IPS-20b (cell line): ENCODE data around the gene SNX24.

Source experiments
- H3K27ac ChIP-seq: one replicate; pipeline ENCODE4 v1.5.1; 2013; ENCODE audit warnings: low read length
- H3K27me3 ChIP-seq: 2 replicates; pipeline ENCODE4 v1.6.1; 2013; ENCODE audit warnings: mild to moderate bottlenecking, low read length, inconsistent platforms; ENCODE audit not compliant: insufficient read depth
- H3K36me3 ChIP-seq: 2 replicates; pipeline ENCODE4 v1.6.1; 2013; ENCODE audit warnings: low read depth, mild to moderate bottlenecking, inconsistent platforms, low read length, moderate library complexity; ENCODE audit not compliant: insufficient read depth
- H3K4me1 ChIP-seq: 2 replicates; pipeline ENCODE4 v1.6.1; 2013; ENCODE audit warnings: mild to moderate bottlenecking, control low read depth, inconsistent platforms, low read length, moderate library complexity; ENCODE audit not compliant: insufficient read depth
- H3K4me3 ChIP-seq: 2 replicates; pipeline ENCODE4 v1.5.1; 2013; ENCODE audit warnings: mild to moderate bottlenecking, low read length, inconsistent platforms
- H3K9ac ChIP-seq: 2 replicates; pipeline ENCODE4 v1.6.1; 2013; ENCODE audit warnings: low read depth, mild to moderate bottlenecking, inconsistent platforms, low read length, moderate library complexity
- H3K9me3 ChIP-seq: 2 replicates; pipeline ENCODE4 v1.6.1; 2013; ENCODE audit warnings: mild to moderate bottlenecking, low read depth, low read length, inconsistent platforms; ENCODE audit not compliant: insufficient read depth

Gene SNX24

DNA sequence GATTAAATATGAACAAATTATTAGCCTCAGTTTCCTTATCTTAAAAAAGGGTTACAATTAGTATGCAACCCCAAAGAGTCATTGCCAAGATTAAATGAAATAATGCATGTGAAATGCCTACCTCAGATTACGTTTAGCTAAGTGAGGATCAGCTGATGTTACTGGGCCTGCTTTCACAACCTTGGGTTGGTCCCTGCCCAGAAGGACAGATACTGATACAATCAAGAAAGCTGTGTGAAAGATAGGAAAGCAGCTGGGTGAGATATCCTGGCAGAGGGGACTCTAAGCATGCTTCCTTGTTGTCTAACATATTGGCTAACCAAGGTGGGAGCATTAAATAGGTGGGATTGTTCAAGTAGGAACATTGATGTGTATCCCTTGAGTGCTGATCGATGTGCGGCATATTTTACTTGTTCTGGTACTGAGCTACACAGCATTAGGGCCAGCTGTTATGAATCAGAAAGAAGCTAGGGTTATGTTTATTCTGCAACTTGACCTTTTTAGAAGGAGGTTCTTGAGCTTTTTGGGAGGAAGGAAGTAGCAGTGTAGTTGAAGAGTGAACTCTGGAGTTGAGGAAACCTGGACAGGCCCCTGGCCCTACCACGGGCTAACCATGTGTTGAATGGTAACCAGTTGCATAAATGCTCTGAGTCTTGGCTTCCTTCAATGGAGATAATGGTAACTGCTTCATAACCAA, 28.9 kb downstream of the SNX24 start:
- peaks cover 13% of the 10 kb centered on the region for H3K4me1 ChIP-seq
- no peaks in the 10 kb centered on the region for H3K27me3 ChIP-seq
- H3K36me3 ChIP-seq: no peaks in the 10 kb centered on the region
- no peak overlapping the region for H3K9ac ChIP-seq
- H3K9me3 ChIP-seq: no peaks in the 10 kb centered on the region
- no peak overlapping the region for H3K27ac ChIP-seq
- H3K4me3 ChIP-seq: no peak overlapping the region

DNA sequence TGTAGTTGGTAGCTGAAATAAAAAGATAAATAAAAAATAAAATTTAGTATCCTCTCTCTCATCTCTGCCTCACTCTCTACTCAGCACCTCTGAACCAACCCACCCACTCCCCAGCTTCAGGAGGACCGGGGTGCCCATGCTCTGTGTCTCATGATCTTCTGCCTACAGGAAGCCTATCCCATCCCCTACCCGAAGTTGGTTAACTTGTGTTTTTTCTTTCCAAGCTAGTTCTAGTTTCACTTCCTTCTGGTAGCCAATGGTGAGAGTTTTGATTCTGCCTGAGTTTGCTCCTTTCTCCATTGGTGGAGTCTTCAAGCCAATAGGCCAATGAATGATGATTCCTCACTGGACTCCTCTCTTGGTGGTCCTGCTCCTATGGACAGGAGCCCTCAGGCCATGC, 32.1 kb downstream of the SNX24 start:
- Histone ChIP-seq H3K4me3 (no peak overlapping the region), H3K9me3 (no peaks in the 10 kb centered on the region), H3K27ac (no peak overlapping the region), H3K9ac (no peak overlapping the region), H3K27me3 (no peaks in the 10 kb centered on the region), H3K36me3 (no peaks in the 10 kb centered on the region), H3K4me1 (no peaks in the 10 kb centered on the region)

DNA sequence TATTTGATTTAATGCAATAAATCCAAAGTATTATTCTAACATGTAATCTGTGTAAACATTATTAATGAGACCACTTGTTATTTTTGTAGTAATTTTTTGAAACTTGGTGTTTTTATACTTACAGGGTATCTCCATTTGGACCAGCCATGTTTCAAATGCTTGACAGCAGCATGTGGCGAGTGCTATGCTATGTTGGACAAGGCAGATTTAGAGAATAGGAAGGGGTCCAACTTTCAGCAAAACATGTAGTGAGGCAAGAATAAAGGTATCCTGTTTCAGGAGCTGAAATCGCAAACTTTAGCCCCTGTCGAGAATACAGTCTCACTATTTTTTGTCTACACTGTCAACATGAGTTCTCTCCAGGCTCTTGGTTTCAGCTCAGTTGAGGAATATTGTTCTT, 33.7 kb downstream of the SNX24 start:
- Histone ChIP-seq H3K9ac (no peak overlapping the region), H3K27ac (no peak overlapping the region), H3K4me3 (no peak overlapping the region), H3K27me3 (no peaks in the 10 kb centered on the region), H3K4me1 (no peaks in the 10 kb centered on the region), H3K9me3 (no peaks in the 10 kb centered on the region), H3K36me3 (no peaks in the 10 kb centered on the region)

DNA sequence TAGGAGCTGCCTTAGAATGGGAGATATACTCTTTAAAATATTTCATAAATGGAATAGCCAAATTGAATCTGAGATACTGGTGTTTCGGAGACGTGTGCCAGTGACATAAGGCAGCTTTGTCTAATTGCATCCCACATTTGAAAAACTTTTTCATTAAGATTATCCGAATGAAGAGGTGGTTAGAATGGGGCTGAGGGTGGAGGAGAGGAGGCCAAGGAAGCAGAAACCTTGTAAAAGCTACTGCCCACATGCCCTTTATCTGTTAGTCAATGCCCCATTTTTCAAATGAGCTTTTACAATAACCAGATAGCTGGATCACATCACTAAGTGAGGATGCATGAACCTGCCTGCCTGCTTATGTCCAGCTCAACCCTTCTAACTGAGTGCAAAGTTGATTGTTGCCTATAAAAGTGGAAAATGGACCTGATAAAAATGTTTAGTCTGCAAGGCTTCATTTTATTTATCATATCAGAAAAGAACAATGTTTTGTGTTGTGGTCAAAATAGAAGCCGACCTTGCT, 34.8 kb downstream of the SNX24 start:
- H3K27ac ChIP-seq: no peak overlapping the region
- no peaks in the 10 kb centered on the region for H3K36me3 ChIP-seq
- no peak overlapping the region for H3K4me3 ChIP-seq
- H3K9ac ChIP-seq: no peak overlapping the region
- H3K4me1 ChIP-seq: no peaks in the 10 kb centered on the region; the same call in 1 of the 2 replicates
- H3K9me3 ChIP-seq: no peaks in the 10 kb centered on the region
- H3K27me3 ChIP-seq: no peaks in the 10 kb centered on the region

DNA sequence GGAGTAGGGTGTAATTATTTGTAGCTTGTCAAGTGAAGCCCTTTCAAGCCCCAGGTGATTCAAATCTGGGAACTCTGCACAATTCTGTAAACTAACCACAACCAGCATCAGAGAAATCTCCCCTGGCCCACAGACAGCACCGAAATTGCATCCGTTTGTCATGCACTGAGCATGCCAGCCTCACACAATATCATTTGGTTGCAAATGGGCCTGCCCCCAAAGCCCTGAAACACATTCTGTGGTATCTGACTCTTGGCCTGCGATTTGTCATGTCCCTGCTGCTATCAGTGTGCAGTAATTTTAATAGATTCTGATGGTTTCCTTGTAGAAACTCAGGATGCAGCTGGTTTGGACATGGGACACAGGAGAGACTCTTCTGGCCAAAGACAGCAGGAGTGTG, 35.3 kb downstream of the SNX24 start:
- no peaks in the 10 kb centered on the region for H3K36me3 ChIP-seq
- H3K9me3 ChIP-seq: no peaks in the 10 kb centered on the region
- no peaks in the 10 kb centered on the region for H3K27me3 ChIP-seq
- H3K4me1 ChIP-seq: no peaks in the 10 kb centered on the region; the same call in 1 of the 2 replicates
- H3K27ac ChIP-seq: no peak overlapping the region
- no peak overlapping the region for H3K4me3 ChIP-seq
- H3K9ac ChIP-seq: no peak overlapping the region

DNA sequence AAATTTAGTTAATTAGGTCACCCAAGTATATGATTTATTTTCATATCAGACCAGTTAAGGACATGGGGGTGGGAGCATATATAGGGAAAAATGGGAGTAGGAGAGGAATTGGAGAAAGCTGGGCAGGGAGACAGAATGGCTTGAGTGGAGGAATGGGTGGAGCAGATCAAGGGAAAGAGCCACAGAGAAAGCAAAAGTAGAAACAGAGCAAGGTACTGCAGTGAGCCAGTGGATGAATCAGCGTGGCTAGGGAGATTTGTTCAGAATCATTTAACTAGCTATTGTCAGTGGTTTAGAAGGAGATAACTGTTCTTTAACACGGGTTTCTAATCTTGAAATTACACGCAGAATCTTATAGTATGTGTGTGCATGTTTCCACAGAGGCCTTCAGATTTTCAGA, 37.4 kb downstream of the SNX24 start:
- Histone ChIP-seq H3K27ac (no peak overlapping the region), H3K4me1 (no peaks in the 10 kb centered on the region; the same call in 1 of the 2 replicates), H3K4me3 (no peak overlapping the region), H3K9ac (no peak overlapping the region), H3K9me3 (no peaks in the 10 kb centered on the region), H3K27me3 (no peaks in the 10 kb centered on the region), H3K36me3 (no peaks in the 10 kb centered on the region)

DNA sequence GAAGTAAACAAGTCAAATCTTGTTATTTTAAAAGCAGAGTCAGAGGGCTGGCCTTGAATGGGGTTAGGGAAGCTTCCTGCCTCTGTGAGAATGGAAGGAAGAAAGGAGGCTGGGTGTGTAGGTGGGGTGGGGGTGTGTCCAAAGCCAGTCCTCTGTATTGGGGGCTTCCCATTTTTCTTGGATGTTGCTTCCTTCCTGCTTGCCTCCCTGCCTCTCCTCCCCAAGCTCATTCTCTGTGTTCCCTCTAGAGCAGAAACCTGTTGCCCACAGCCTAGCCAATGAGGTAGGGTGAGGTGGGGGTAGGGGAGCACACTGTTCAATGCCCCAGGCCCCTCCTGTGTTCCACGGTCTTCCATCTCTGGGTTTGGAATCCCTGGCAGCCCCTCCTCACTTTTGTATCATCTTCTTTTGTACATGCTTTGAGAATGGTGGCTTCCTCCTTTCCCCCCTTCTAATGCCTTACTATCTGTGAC, 39.7 kb downstream of the SNX24 start:
- Histone ChIP-seq H3K4me1 (no peaks in the 10 kb centered on the region; the same call in 1 of the 2 replicates), H3K9ac (no peak overlapping the region), H3K27me3 (no peaks in the 10 kb centered on the region), H3K27ac (no peak overlapping the region), H3K9me3 (no peaks in the 10 kb centered on the region), H3K4me3 (no peak overlapping the region), H3K36me3 (no peaks in the 10 kb centered on the region)

DNA sequence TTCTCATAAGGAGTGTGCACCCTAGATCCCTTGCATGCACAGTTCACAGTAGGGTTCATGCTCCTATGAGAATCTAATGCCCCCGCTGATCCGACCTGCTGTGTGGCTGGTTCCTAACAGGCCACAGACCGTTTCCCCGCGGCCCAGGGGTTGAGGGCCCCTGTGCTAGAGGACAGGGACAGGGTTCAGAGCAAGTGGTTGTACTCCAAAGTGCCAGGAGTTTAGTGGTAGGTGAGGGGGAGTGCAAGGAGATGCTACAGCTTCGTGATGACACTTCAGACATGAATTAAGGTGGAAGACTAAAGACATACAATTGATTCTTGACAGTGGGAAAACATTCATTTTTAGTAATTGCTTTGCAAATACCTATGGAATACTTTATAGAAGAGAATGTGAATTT, 40.5 kb downstream of the SNX24 start:
- no peaks in the 10 kb centered on the region for H3K36me3 ChIP-seq
- H3K4me1 ChIP-seq: no peaks in the 10 kb centered on the region; the same call in 1 of the 2 replicates
- no peaks in the 10 kb centered on the region for H3K9me3 ChIP-seq
- H3K4me3 ChIP-seq: no peak overlapping the region
- no peaks in the 10 kb centered on the region for H3K27me3 ChIP-seq
- H3K27ac ChIP-seq: no peak overlapping the region
- H3K9ac ChIP-seq: no peak overlapping the region

DNA sequence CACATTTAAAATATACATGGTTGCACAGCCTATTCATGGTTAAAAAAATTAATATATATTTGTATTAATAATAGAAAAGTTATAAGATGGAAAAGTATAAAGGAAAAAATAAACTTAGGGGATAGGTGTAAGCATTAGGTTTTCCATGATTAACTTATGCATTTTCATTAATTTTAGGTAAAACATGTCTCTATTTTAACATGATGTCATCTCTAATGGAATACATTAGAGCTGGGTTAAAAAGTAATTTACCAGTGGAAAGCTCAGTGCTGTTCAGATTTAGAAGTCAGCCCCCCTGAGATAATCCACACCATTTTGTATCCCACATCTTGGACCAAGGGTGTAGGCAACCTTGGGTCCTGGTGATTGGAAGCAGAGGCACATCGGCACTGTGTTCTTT, 49.7 kb downstream of the SNX24 start:
- Histone ChIP-seq H3K4me3 (no peak overlapping the region), H3K27ac (no peak overlapping the region), H3K9ac (no peak overlapping the region), H3K4me1 (no peaks in the 10 kb centered on the region), H3K27me3 (no peaks in the 10 kb centered on the region), H3K36me3 (no peaks in the 10 kb centered on the region), H3K9me3 (no peaks in the 10 kb centered on the region)

DNA sequence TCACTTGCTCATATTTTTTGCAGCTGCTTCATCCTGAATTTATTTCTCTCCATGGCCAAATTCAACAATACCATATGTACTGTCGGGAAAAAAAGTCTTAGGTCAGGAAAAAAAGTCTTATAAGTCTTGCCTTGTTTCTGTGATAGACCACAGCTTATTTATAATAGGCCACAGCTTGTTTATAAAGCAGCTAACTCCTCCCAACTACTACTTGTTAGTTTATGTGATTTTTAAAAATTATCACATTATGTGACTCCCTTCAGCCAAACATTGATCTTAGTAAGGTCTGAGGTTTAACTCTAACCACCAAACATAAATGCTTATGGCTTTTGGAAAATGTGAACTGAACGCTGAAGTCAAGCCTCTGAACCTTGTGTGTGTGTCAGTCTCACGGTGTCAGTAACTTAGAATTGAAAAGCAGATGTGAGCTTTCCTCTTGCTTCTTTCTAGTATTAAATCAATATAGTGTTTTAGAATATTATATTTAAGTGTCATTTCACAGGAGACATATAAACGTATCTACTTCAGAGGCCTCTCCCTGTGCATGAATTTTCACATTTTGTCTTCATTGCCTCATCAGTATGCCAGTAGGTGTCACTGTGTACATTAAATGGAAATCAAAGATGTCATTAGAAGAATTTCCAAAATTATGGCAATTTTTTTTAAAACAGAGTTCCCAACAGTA, 51.3 kb downstream of the SNX24 start:
- Histone ChIP-seq H3K27ac (no peak overlapping the region), H3K4me3 (no peak overlapping the region), H3K36me3 (no peaks in the 10 kb centered on the region), H3K4me1 (no peaks in the 10 kb centered on the region), H3K9ac (no peak overlapping the region), H3K9me3 (no peaks in the 10 kb centered on the region), H3K27me3 (no peaks in the 10 kb centered on the region)

DNA sequence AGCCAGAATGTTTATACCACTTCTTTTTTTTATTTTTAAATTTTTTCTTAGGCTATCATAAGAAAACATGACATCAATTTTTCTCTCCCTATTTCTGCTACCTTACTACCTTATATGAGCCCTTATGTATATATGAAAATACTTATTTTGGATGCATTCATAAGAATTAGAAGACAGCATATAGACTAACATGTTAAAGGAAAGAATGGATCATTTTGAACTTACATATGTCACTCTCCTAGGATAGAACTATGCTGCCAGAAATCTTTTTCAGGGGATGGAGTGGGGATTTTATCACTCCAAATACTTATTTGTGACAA, 51.8 kb downstream of the SNX24 start:
- H3K9me3 ChIP-seq: no peaks in the 10 kb centered on the region
- no peak overlapping the region for H3K27ac ChIP-seq
- no peak overlapping the region for H3K9ac ChIP-seq
- no peaks in the 10 kb centered on the region for H3K27me3 ChIP-seq
- no peak overlapping the region for H3K4me3 ChIP-seq
- H3K36me3 ChIP-seq: no peaks in the 10 kb centered on the region
- H3K4me1 ChIP-seq: no peaks in the 10 kb centered on the region

DNA sequence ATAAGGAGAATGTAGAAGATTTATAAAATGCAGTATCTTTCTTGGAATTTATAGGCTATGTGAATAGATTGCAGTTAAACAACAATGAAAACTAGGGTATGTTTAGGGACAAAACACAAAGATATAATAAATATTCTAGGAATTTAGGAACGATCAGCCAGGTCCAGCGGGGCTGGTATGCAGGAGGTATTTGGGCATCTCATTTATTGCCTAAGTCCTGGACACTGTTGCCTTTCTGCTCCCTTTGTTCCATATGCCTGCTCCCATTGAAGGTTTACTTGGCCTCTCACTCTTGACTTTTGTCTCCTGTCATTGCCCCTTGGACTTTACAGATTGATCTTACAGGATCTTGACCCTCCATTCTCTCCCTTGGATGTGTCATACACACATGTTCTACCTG, 55.9 kb downstream of the SNX24 start:
- Histone ChIP-seq H3K4me1 (no peaks in the 10 kb centered on the region), H3K27me3 (no peaks in the 10 kb centered on the region), H3K4me3 (no peak overlapping the region), H3K9me3 (no peaks in the 10 kb centered on the region), H3K36me3 (no peaks in the 10 kb centered on the region), H3K27ac (no peak overlapping the region), H3K9ac (no peak overlapping the region)
